ENCODE measurements around the gene CACNG5.

DNA sequence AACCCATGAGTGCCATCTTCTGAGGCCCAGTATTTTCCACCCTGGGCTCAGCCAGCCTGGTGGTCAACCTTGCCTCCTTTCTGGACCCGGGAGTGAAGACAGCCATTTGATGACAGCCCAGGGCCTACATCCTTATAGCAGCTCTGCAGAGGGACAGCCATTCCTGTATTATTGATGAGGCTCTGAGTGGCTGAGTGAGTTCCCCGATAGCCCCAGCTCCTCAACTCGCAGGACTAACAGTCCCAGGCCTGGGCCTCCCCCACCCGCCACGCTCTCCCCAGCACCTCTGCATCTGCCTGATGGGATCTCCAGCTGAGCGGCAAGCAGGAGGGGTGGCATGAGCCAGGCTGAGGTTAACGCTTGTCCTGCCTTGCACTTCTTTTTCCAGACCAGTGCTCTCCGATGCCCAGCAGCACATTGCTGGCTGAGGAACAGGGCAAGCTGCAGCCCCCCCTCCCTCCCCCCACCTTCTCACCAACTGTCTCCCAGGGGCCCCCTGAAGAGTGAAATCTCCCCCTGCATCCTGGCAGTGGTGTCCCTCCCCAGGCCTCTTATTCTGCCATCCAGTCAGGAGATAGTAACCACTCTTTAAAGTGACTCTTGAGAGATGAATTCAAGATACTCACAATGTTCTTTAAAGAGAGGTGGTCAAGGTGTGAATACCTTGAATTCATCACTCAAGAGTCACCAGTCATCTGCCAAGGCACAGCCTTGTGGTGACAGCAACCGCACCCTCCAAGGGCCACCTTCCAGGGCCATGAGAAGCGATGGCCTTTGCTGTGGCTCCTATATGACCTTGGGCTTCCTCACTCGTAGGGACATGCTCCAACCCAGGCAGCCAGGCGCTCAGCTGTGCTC lies 23.5 kb downstream of the CACNG5 start:
- TF ChIP-seq, protein P1, sequence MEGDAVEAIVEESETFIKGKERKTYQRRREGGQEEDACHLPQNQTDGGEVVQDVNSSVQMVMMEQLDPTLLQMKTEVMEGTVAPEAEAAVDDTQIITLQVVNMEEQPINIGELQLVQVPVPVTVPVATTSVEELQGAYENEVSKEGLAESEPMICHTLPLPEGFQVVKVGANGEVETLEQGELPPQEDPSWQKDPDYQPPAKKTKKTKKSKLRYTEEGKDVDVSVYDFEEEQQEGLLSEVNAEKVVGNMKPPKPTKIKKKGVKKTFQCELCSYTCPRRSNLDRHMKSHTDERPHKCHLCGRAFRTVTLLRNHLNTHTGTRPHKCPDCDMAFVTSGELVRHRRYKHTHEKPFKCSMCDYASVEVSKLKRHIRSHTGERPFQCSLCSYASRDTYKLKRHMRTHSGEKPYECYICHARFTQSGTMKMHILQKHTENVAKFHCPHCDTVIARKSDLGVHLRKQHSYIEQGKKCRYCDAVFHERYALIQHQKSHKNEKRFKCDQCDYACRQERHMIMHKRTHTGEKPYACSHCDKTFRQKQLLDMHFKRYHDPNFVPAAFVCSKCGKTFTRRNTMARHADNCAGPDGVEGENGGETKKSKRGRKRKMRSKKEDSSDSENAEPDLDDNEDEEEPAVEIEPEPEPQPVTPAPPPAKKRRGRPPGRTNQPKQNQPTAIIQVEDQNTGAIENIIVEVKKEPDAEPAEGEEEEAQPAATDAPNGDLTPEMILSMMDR (IDR thresholded peaks at IDR 0.05), result no peak
- TF ChIP-seq POLR2A (IDR thresholded peaks at IDR 0.05), result no peak
